GM21515 (cell line): ENCODE results near the gene KDM4B.
"Not testable (repeated sequence)": the region's sequence is repeated elsewhere in the genome, so short reads cannot be mapped to it uniquely, and the experiment has no call there.

Experiments used
- ATAC-seq: cut with Tn5 transposase; IDR thresholded peaks from one replicate; pipeline ENCODE4 v1.9.1; 2021; ENCODE audit not compliant: unreplicated experiment

The KDM4B gene

DNA sequence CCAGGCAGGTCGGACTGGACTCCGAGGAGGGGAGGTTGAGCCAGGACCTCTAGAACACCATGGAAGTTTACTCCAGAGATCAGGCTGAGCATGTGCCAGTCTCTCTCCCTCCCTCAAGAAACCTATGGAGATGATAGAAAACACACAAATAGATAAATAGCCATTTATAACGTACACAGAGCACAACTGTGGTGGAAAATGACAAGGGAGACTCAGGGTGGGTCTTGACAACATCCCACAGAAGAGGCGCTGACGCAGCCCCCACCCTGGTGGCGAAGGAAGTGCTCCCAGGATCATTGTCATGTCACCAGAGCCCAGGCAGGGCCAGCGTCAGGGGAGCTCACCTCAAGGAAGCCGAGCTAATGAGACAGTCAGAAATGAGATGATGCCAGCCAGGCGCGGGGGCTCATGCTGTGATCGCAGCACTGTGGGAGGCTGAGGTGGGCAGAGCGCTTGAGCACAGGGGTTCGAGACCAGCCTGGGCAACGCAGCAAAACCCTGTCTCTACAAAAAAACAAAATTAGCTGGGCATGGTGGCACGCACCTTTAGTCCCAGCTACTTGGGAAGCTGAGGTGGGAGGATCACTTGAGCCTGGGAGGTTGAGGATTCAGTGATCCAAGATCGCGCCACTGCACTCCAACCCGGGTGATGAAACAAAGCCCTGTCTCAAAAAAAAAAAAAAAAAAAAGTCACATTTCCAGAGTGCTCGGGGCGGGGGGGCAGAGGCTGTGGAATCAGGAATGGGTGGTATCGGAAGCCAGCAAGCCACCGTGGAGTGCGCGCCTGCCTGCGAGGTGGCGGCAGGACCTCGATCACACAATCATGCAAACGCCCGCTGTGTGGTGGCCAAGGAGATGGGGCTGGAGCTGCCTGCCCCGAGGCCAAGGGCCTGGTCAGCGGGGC is 178.4 kb downstream of the KDM4B start:
- ATAC-seq: no peak

DNA sequence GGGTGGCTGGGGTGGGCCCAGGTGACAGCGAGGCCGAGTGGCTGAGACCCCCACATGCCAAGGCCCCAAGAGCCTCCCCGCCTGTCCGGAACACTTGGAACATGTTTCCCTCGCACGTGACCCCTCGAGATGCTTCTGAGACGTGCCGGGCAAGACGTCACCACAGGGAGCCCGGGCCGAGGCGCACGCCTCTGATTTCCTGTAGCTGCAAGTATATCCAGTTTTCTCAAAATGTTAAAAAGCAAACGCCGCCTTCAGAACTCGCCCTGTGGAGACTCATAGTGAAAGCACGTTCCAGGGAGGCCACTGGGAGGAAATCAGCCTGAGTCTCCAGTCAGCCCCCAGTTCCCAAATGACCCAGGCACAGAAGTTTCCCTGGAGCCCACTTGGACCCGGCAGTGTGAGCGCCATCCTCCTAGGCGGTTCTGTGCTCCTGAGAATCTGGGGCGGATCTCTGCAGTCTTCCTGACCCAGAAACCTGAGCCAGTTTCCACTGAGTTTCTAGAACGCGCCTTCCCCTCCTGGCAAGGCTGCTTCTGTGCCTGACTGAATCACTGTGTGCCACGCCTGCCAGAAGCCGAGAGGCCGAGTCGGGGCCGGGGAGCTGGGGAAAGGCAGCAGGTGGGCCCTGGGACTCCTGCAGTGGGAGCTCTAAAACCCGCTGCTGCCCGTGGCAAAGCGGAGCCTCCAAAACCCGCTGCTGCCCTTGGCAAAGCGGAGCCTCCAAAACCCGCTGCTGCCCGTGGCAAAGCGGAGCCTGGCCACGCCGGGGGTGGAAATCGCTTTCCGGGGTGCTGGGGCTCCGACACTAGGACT is 179.3 kb downstream of the KDM4B start:
- ATAC-seq: no peak

DNA sequence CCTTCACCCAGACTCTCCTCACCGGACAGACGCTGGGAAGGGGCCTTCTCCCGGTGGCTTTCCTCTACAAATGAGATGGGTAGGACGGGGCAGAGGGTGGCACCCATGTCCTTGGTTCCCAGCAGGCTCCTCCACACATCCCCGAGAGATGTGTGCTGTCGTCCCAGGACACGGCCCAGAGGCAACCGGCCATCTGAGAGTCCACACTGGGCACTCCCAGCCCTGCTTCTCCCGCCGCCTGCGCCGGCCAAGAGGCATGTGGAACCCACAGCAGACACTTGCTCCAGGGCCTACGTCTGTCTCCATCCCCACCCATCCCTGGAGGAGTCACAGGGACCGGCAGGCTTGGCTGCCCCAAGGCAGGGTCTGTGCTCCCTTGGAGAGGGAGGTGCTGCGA is 179.9 kb downstream of the KDM4B start:
- ATAC-seq: no peak

DNA sequence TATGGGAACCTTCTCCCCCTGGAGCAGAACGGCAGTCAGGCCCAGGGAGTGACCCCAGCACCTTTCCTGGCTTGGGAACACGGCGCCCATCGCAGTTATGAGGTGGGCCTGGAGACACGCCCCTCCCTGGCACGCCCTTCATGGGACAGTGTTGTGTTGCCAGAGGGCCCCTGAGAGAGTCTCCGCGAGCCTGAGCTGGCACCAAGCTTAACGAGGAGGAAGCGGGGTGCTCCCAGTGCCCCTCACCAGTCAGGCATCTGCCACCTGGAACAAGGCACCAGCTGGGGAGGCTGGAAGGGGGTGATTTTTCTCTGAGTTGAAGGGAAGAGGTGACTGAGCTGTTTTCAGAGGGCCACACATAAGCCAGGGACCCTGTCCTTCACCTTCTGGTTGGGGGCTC is 180.6 kb downstream of the KDM4B start:
- ATAC-seq: no peak

DNA sequence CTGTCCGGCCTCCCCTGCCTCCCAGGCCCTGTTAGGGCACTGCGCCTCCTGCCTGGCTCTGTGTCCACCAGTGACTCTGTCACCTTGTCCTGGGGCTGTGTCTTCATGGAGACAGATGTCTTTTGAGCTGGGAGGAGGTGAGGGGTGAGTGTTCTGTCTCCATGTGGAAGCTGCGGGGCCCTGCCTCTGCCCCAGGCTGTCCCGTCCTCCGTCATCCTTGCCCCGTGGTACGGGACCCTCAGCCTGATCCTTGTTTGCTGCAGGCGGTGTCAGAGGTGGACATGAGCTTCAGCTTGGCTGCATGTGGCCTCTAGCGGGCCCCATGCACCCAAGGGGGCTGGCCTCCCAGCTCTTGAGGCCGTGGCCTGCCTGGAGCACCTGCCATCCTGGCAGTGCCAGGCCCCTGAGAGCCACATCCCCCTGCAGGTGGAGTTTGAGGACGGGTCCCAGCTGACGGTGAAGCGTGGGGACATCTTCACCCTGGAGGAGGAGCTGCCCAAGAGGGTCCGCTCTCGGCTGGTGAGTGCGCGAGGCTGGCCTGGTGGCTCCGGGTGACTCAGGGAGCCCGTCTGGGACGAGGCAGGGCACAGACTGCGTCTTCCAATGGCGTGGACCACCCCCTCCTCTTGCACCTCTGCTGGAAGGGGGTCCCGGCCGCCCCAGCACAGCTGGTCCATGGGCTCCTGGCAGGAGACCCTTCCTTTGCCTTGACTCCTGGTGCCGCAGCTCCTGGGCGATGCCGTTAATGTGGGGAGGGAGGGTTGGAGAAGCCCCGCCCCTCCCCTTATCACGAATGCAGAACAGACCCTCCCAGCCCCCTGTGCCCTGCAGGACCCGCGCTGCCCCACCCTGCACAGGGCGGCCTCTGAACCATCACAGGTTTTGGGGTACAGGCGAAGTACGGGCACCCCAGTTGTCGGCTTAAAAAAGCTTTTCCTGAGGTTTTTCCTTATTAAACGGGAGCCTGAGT is 181.3 kb downstream of the KDM4B start:
- no peak for ATAC-seq

DNA sequence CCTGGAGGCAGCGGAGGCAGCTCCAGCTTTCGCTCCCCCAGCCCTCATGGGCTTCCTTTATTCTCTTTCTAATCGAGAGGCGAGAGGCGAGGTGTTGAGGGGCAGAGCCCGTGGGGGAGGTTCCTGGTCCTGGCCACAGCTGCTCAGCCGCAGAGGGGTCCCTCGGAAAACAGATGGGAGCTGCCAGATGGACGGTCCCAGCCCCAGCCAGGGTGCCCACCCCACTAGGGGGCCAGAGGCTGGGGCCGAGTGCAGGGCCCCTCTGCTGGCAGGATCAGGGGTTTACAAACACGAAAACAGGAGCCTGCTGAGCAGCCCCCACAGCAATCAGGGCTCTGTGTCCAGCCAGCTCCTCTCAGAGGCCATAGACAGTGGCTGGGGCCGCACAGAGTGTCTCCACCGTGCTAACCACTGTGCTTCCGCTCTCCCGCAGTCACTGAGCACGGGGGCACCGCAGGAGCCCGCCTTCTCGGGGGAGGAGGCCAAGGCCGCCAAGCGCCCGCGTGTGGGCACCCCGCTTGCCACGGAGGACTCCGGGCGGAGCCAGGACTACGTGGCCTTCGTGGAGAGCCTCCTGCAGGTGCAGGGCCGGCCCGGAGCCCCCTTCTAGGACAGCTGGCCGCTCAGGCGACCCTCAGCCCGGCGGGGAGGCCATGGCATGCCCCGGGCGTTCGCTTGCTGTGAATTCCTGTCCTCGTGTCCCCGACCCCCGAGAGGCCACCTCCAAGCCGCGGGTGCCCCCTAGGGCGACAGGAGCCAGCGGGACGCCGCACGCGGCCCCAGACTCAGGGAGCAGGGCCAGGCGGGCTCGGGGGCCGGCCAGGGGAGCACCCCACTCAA is 182.2 kb downstream of the KDM4B start:
- ATAC-seq: no peak

DNA sequence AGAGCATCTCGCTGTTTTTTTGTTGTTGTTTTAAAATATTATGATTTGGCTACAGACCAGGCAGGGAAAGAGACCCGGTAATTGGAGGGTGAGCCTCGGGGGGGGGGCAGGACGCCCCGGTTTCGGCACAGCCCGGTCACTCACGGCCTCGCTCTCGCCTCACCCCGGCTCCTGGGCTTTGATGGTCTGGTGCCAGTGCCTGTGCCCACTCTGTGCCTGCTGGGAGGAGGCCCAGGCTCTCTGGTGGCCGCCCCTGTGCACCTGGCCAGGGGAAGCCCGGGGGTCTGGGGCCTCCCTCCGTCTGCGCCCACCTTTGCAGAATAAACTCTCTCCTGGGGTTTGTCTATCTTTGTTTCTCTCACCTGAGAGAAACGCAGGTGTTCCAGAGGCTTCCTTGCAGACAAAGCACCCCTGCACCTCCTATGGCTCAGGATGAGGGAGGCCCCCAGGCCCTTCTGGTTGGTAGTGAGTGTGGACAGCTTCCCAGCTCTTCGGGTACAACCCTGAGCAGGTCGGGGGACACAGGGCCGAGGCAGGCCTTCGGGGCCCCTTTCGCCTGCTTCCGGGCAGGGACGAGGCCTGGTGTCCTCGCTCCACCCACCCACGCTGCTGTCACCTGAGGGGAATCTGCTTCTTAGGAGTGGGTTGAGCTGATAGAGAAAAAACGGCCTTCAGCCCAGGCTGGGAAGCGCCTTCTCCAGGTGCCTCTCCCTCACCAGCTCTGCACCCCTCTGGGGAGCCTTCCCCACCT is 183.3 kb downstream of the KDM4B start:
- ATAC-seq: no peak

DNA sequence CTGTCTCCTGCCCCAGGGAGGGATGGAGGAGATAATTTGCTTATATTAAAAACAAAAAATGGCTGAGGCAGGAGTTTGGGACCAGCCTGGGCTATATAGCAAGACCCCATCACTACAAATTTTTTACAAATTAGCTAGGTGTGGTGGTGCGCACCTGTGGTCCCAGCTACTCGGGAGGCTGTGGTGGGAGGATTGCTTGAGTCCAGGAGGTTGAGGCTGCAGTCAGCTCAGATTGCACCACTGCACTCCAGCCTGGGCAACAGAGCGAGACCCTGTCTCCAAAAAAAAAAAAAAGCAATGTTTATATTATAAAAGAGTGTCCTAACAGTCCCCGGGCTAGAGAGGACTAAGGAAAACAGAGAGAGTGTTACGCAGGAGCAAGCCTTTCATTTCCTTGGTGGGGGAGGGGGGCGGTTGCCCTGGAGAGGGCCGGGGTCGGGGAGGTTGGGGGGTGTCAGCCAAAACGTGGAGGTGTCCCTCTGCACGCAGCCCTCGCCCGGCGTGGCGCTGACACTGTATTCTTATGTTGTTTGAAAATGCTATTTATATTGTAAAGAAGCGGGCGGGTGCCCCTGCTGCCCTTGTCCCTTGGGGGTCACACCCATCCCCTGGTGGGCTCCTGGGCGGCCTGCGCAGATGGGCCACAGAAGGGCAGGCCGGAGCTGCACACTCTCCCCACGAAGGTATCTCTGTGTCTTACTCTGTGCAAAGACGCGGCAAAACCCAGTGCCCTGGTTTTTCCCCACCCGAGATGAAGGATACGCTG is 184.0 kb downstream of the KDM4B start:
- ATAC-seq: no peak

DNA sequence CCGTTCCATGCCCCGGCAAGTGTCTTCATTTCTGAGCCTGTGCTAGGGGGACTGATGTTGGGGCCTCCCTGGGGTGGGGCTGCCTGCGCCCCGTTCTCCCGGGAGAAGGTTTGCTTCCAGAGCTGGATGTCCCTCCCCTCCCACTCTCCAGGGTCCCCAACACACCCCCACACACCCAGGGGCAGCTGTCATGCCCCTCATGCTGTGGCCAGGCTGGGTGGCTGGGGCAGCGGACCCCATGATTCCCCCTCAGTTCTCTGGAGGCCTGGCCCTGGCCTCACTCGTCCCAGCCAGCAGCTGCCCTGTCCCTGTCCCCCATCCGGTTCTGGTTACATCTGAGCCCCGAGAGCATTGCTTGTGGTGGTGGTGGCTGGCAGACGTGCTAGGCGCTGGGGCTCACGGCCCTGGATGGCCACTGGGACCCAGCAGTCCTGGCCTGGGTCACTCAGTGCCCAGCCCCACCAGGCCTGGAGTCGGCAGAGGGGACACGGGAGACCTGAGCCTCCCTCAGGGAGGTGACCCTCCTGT is 184.8 kb downstream of the KDM4B start:
- no peak for ATAC-seq

DNA sequence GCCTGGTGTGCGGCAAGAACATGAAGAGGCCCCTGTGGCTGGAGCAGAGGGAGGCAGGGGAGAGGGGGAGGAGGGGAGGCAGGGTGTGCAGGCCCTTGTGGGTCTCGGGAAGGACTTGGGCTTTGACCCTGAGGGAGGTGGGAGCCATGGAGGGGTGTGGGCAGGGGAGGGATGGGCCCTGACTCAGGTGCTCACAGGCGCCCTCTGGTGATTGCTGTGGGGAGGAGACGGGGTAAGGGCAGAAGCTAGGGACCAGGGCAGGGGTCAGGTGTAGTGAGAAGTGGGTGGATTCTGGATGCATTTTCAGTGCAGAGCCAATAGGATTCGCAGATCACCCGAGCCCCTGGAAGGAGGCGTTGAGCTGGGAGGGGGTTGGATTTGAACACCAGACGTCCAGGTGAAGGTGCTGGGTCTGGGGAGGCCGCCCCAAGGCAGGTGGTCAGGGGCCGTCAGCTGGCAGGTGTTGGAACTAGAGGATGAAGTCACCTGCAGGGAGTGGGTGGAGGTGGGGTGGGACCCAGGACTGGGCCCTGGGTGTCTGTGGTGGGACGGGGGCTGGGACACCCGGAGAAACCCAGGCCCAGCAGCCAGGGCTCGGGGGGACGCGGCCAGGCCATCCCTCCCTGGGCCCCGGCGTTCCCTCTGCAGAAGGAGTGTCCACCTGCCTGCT is 185.4 kb downstream of the KDM4B start:
- no peak for ATAC-seq

DNA sequence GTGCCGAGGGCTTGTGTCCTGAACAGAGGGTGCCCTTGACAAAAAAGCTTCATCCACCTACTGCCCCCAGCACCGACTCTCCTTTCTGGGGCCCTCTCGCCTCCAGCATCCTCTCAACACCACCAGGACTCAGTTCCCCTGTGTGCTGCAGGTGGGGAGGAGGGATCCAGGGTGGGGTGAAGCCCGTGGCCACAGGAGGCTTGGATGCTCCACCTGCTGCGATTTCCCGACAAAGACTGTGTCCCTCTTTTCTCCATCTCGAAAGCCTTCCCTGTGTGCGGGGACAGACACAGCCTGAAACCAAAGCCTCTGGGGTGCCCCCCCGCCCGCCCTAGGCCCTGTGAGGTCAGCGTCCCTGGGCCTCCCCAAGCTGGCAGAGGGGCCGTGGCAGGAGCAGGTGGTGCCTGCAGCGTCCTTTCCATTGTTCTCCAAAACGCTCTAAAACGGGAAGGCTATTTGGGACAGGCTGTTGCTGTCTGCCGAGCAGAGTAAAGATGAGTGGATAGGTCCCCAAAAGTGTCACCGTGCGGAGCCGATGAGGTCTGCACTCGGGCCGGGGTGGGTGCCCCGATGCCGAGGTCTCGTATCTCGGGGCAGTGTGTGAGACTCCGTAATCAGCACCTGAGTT is 186.0 kb downstream of the KDM4B start:
- ATAC-seq: no peak

DNA sequence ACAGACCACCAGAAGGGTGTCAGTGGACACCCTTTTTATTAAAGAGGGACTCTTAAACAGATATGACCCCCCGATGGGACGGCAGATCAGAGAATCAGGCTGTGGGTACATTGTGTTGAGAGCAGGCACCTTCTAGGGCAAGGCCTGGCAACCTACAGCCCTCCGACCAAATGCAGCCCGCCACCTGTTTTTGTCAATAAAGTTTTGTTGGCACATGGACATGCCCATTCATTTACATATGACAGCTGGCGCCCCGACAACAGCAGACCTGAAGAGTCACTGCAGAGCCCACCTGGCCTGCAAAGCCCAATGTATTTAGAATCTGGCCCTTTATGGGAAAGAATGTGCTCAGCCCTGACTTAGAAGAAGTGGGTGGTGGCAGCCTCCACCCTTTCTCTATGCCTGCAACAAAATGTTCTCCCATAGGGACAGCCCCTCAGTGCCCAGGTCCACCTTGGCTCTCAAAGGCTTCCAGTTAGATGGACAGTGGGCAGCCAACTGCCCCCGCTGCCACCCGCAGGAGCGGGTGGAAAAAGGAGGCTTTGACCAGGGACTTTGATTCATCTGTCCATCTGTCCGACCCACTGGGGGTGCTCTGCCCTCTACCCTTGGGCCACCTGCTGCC is 186.8 kb downstream of the KDM4B start:
- ATAC-seq: no peak

DNA sequence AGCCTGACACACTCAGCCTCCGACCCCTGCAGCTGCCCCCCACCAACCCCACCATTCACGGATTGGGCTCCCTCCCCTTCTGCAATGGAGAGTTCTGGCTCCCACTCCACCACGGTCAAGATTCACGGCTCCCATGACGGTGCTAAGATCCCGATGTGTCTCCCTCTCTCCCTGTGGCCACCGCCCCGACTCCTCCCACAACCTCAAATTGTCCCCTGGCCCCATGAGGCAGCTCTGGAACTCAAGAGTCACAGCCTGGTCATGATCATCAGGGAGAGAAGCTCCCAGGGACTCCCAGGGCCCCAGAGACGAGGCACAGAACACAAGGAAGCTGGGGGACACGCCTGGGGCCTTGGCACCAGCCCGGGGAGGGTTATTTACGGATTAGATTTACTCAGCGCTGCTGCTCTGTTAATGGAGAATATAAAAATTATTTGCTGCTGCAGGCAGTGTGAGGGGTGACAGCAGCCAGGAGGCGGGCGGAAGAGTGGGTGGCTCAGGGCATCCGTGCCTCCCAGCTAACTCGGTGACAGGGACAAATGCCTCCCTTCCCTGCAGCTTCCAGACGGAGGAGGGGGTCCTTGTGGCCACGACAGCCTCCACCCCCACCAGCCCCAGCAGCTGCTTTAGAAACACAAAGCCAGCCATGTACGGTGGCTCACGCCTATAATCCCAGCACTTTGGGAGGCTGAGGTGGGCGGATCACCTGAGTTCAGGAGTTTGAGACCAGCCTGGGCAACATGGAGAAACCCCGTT is 187.5 kb downstream of the KDM4B start:
- ATAC-seq: no peak

DNA sequence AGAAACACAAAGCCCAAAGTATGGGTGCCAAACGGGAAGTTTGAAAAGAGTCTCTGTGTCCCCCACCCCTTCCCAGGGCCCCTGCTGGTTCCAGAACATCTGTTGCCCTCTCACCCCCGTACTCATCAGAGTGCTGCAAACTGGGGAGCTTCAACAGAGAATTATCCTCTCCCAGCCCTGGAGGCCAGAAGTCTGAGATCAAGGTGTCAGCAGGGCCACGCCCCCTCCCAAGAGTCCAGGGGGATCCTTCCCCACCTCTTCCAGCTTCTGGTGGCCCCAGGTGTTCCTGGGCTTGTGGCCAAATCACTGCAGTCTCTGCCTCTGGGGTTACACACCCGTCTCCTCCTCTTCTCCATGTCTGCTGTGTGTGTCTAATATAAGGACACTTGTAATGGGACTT is 188.3 kb downstream of the KDM4B start:
- ATAC-seq: no peak

DNA sequence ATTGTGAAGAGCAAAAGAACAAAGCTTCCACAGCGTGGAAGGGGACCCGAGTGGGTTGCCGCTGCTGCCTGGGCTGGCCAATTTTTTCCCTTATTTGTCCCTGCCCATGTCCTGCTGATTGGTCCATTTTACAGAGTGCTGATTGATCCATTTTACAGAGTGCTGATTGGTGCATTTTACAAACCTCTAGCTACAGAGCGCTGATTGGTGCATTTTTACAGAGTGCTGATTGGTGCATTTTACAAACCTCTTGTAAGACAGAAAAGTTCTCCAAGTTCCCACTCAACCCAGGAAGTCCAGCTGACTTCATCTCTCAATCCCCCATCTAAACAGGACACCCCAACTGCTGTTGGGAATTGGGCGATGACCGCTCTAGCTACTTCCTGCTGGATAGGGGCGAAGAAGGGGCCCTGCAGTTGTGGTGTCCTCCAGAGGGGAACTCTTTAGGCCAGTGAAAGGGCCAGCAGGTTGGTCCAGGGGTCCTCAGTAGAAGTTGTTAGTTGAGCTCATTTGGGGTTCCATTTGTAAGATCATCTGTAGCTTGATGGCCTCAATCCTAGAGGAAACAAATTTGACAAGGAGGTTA is 189.7 kb downstream of the KDM4B start:
- ATAC-seq: not testable (repeated sequence)
